H9 (cell line): ENCODE results near the gene MYOM3. TPM values are rescaled to one million over a fixed set of nuclear protein-coding genes. Genes with fewer than 3 reads are reported as not detected.

ENCODE experiments used
- DNase-seq: peaks from one replicate; pipeline ENCODE4 v3.0.0-alpha.2; 2017
- H2AFZ ChIP-seq: one replicate; pipeline ENCODE4 v1.6.1; 2013; ENCODE audit warnings: mild to moderate bottlenecking, low read length, control low read depth, moderate library complexity
- H2AK5ac ChIP-seq: 2 replicates; pipeline ENCODE4 v1.6.1; 2013; ENCODE audit warnings: low read length, control low read depth, mixed read lengths; ENCODE audit not compliant: insufficient read length
- H2BK120ac ChIP-seq: one replicate; pipeline ENCODE4 v1.6.1; 2013; ENCODE audit warnings: low read depth, mild to moderate bottlenecking, low read length, control low read depth, inconsistent platforms; ENCODE audit not compliant: poor library complexity, severe bottlenecking
- H2BK12ac ChIP-seq: 2 replicates; pipeline ENCODE4 v1.6.1; 2013; ENCODE audit warnings: low read length, control low read depth, mixed read lengths, low read depth; ENCODE audit not compliant: insufficient read length
- H2BK15ac ChIP-seq: 2 replicates; pipeline ENCODE4 v1.6.1; 2013; ENCODE audit warnings: low read depth, low read length, control low read depth
- H2BK20ac ChIP-seq: one replicate; pipeline ENCODE4 v1.6.1; 2013; ENCODE audit warnings: low read depth, mild to moderate bottlenecking, low read length, control low read depth, inconsistent platforms; ENCODE audit not compliant: poor library complexity, severe bottlenecking
- H2BK5ac ChIP-seq: 2 replicates; pipeline ENCODE4 v1.6.1; 2013; ENCODE audit warnings: low read length, control low read depth, mixed read lengths; ENCODE audit not compliant: insufficient read length
- H3K14ac ChIP-seq: 2 replicates; pipeline ENCODE4 v1.6.1; 2013; ENCODE audit warnings: low read length, control low read depth; ENCODE audit not compliant: insufficient read depth
- H3K18ac ChIP-seq: 2 replicates; pipeline ENCODE4 v1.6.1; 2013; ENCODE audit warnings: low read depth, mild to moderate bottlenecking, mixed read lengths, low read length, control low read depth; ENCODE audit not compliant: insufficient read length
- H3K23ac ChIP-seq: 2 replicates; pipeline ENCODE4 v1.6.1; 2013; ENCODE audit warnings: low read length, control low read depth, mixed read lengths, low read depth; ENCODE audit not compliant: insufficient read length
- H3K23me2 ChIP-seq: 2 replicates; pipeline ENCODE4 v1.6.1; 2013; ENCODE audit warnings: low read depth, mild to moderate bottlenecking, mixed read lengths, low read length, control low read depth; ENCODE audit not compliant: insufficient read length, poor library complexity, severe bottlenecking
- H3K27ac ChIP-seq: 2 replicates; pipeline ENCODE4 v1.5.1; 2013; ENCODE audit warnings: low read length, control low read depth, mixed read lengths, low read depth; ENCODE audit not compliant: insufficient read length
- H3K27me3 ChIP-seq: 2 replicates; pipeline ENCODE4 v1.6.1; 2013; ENCODE audit warnings: low read length, control low read depth, inconsistent platforms; ENCODE audit not compliant: insufficient read depth
- H3K4ac ChIP-seq: 2 replicates; pipeline ENCODE4 v1.6.1; 2013; ENCODE audit warnings: low read depth, mild to moderate bottlenecking, control low read depth, inconsistent platforms, low read length, moderate library complexity
- H3K4me1 ChIP-seq: 2 replicates; pipeline ENCODE4 v1.6.1; 2013; ENCODE audit warnings: low read length, control low read depth, inconsistent platforms; ENCODE audit not compliant: insufficient read depth
- H3K4me2 ChIP-seq: 2 replicates; pipeline ENCODE4 v1.6.1; 2013; ENCODE audit warnings: low read length, control low read depth, mixed read lengths; ENCODE audit not compliant: insufficient read length, insufficient read depth
- H3K56ac ChIP-seq: 2 replicates; pipeline ENCODE4 v1.6.1; 2013; ENCODE audit warnings: low read depth, mild to moderate bottlenecking, mixed read lengths, low read length, control low read depth; ENCODE audit not compliant: insufficient read length
- H3K79me1 ChIP-seq: 2 replicates; pipeline ENCODE4 v1.6.1; 2013; ENCODE audit warnings: low read depth, mild to moderate bottlenecking, moderate library complexity, low read length, control low read depth, inconsistent platforms; ENCODE audit not compliant: insufficient read depth, poor library complexity, severe bottlenecking
- H3K79me2 ChIP-seq: 2 replicates; pipeline ENCODE4 v1.6.1; 2013; ENCODE audit warnings: low read length, control low read depth, inconsistent platforms; ENCODE audit not compliant: insufficient read depth
- H3K9ac ChIP-seq: 2 replicates; pipeline ENCODE4 v1.6.1; 2013; ENCODE audit warnings: low read length, control low read depth, mixed read lengths; ENCODE audit not compliant: insufficient read length; ENCODE audit errors: extremely low read depth
- H3K9me3 ChIP-seq: one replicate; pipeline ENCODE4 v1.6.1; 2013; ENCODE audit warnings: low read depth, low read length, inconsistent platforms; ENCODE audit not compliant: control insufficient read depth
- H3T11ph ChIP-seq: one replicate; pipeline ENCODE4 v1.6.1; 2013; ENCODE audit warnings: mild to moderate bottlenecking, low read length, control low read depth, inconsistent platforms
- H4K20me1 ChIP-seq: one replicate; pipeline ENCODE4 v1.6.1; 2013; ENCODE audit not compliant: control insufficient read depth, insufficient read length, insufficient read depth
- H4K5ac ChIP-seq: 2 replicates; pipeline ENCODE4 v1.6.1; 2013; ENCODE audit warnings: low read depth, mild to moderate bottlenecking, mixed read lengths, low read length, control low read depth; ENCODE audit not compliant: insufficient read length
- H4K8ac ChIP-seq: replicated peaks from 2 replicates; pipeline ENCODE4 v1.6.1; 2013; ENCODE audit warnings: low read length, control low read depth, mixed read lengths, low read depth; ENCODE audit not compliant: insufficient read length
- H4K91ac ChIP-seq: 2 replicates; pipeline ENCODE4 v1.6.1; 2013; ENCODE audit warnings: low read depth, mild to moderate bottlenecking, moderate library complexity, mixed read lengths, low read length, control low read depth; ENCODE audit not compliant: insufficient read length
- H3K27ac Mint-ChIP-seq, 3 experiments: 2 replicates in 2 of 3; 3 replicates in 1 of 3; pipeline ENCODE4 v1.8.0; 2020 to 2021; ENCODE audit warnings: mixed read lengths in 3 of 3, mild to moderate bottlenecking in 1 of 3, moderate library complexity in 1 of 3
- H3K27me3 Mint-ChIP-seq: 2 replicates; pipeline ENCODE4 v1.8.0; 2021; ENCODE audit warnings: low read depth, mild to moderate bottlenecking, moderate library complexity, mixed read lengths
- H3K36me3 Mint-ChIP-seq, 3 experiments: 2 replicates in 2 of 3; 3 replicates in 1 of 3; pipeline ENCODE4 v1.8.0; 2020 to 2021; ENCODE audit warnings: low read depth in 3 of 3, mixed read lengths in 3 of 3; ENCODE audit not compliant: insufficient read depth in 1 of 3
- H3K4me1 Mint-ChIP-seq, 2 experiments: 2 replicates each; pipeline ENCODE4 v1.8.0; 2020; ENCODE audit warnings: mixed read lengths in 2 of 2
- H3K4me3 Mint-ChIP-seq, 2 experiments: 2 replicates in 1 of 2; 3 replicates in 1 of 2; pipeline ENCODE4 v1.8.0; 2020 to 2021; ENCODE audit warnings: mild to moderate bottlenecking in 2 of 2, mixed read lengths in 2 of 2, moderate library complexity in 1 of 2
- H3K9me3 Mint-ChIP-seq, 2 experiments: 2 replicates in 1 of 2; 3 replicates in 1 of 2; pipeline ENCODE4 v1.8.0; 2020; ENCODE audit warnings: mild to moderate bottlenecking in 2 of 2, mixed read lengths in 2 of 2, moderate library complexity in 1 of 2
- WGBS: extraction: QIAGEN DNeasy Blood & Tissue Kit; methylation state at CpG from one replicate; pipeline ENCODE4 v1.1.7; 2013; ENCODE audit warnings: missing lambda C conversion rate, low lambda C conversion rate, mixed read lengths; ENCODE audit not compliant: insufficient read length; ENCODE audit errors: extremely low coverage; 5-methylcytosine and 5-hydroxymethylcytosine counted together
- total RNA-seq: library from RNA; stranded (reverse); gene quantifications from 2 replicates; pipeline ENCODE4 v1.2.1, GENCODE V29; 2021
- TF ChIP-seq, protein P1 (sequence below): fragments of 200-600 bp; sonication (generic); conservative IDR thresholded peaks from 3 replicates; pipeline ENCODE4 v1.8.0; 2021; ENCODE audit warnings: antibody characterized with exemption, mild to moderate bottlenecking

MYOM3 gene
- total RNA-seq, 1 experiment from 2014 or later, result 0.11 TPM

DNA sequence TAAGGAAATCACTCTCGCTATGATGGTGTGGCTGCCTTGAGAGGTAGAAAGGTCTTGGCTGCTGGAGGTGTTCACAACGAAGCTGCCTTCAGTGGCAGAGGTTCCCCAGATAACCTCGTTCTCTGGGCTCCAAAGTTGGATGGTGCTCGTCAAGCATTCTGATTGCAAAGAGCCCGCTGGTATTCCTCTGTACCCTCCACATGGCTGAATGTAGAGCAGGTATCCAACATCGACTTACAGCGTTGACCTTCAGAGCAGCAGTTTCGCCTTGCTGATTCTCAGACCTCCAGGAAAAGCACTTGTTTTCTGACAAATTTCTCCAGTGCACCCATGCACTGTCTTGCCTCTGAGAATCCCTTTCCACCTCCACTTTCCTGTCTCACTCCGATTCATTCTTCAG lies 35.3 kb upstream of the MYOM3 start:
- Histone ChIP-seq H4K91ac (no peak overlapping the region), H2BK120ac (no peak overlapping the region), H2AK5ac (no peak overlapping the region), H2AFZ (no peak overlapping the region), H4K20me1 (no peaks in the 10 kb centered on the region), H2BK5ac (no peak overlapping the region), H3K23me2 (peaks cover 5% of the 10 kb centered on the region), H3K27ac (no peak overlapping the region), H3K4me1 (0 out of 2 replicates have a peak, but pooled peaks cover 2% of the 10 kb centered on the region), H2BK15ac (no peak overlapping the region), H3K56ac (no peak overlapping the region), H3K4me2 (no peak overlapping the region), H3K14ac (no peak overlapping the region), H3K79me2 (no peaks in the 10 kb centered on the region), H3K18ac (no peak overlapping the region), H2BK12ac (no peak overlapping the region), H3K9ac (no peak overlapping the region), H3T11ph (no peak overlapping the region), H3K27me3 (no peaks in the 10 kb centered on the region), H3K23ac (no peak overlapping the region), H4K5ac (no peak overlapping the region), H2BK20ac (no peak overlapping the region), H3K9me3 (no peaks in the 10 kb centered on the region), H4K8ac (no peak overlapping the region), H3K79me1 (no peaks in the 10 kb centered on the region), H3K4ac (no peak overlapping the region)
- Mint-ChIP-seq H3K27ac (no peak overlapping the region), H3K27me3 (peaks cover 4% of the 10 kb centered on the region), H3K36me3 (no peaks in the 10 kb centered on the region), H3K4me3 (no peak overlapping the region), H3K9me3 (no peaks in the 10 kb centered on the region; a peak in 1 of 5 replicates), H3K4me1 (peaks cover 19 to 26% of the 10 kb centered on the region in 2 experiments)
- no peak for DNase-seq
- no CpG with 5 or more reads among the region's 9 CpGs for WGBS
- TF ChIP-seq, protein P1, sequence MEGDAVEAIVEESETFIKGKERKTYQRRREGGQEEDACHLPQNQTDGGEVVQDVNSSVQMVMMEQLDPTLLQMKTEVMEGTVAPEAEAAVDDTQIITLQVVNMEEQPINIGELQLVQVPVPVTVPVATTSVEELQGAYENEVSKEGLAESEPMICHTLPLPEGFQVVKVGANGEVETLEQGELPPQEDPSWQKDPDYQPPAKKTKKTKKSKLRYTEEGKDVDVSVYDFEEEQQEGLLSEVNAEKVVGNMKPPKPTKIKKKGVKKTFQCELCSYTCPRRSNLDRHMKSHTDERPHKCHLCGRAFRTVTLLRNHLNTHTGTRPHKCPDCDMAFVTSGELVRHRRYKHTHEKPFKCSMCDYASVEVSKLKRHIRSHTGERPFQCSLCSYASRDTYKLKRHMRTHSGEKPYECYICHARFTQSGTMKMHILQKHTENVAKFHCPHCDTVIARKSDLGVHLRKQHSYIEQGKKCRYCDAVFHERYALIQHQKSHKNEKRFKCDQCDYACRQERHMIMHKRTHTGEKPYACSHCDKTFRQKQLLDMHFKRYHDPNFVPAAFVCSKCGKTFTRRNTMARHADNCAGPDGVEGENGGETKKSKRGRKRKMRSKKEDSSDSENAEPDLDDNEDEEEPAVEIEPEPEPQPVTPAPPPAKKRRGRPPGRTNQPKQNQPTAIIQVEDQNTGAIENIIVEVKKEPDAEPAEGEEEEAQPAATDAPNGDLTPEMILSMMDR, result no peak
